Prostate gland (tissue), 2 donors: ENCODE measurements around the gene ADAMTS20. TPM values are rescaled to one million over a fixed set of nuclear protein-coding genes. Genes with fewer than 3 reads are reported as not detected.

Experiments used
- DNase-seq: peaks from one replicate; pipeline ENCODE4 v3.0.0-alpha.2; 2019; ENCODE audit warnings: low spot score
- H3K27ac ChIP-seq, 2 donors: fragments of 200-600 bp; sonication (generic); 2 replicates each; pipeline ENCODE4 v1.5.1; 2017 to 2019
- H3K27me3 ChIP-seq: fragments of 200-600 bp; sonication (generic); replicated peaks from 2 replicates; pipeline ENCODE4 v1.5.1; 2019; ENCODE audit not compliant: insufficient read depth
- H3K36me3 ChIP-seq, 2 donors: fragments of 200-600 bp; sonication (generic); 1 replicate in 1 of 2; 2 replicates in 1 of 2; pipeline versions ENCODE4 v1.5.1 to v1.8.1; 2017 to 2019
- H3K4me1 ChIP-seq: fragments of 200-600 bp; sonication (generic); replicated peaks from 2 replicates; pipeline ENCODE4 v1.5.1; 2019
- H3K4me3 ChIP-seq, 2 donors: fragments of 200-600 bp; sonication (generic); 2 replicates each; pipeline ENCODE4 v1.5.1; 2017 to 2019
- H3K9me3 ChIP-seq: fragments of 200-600 bp; sonication (generic); 2 replicates; pipeline ENCODE4 v1.5.1; 2017
- CTCF ChIP-seq, 4 experiments: fragments of 200-600 bp in 2 of 4; fragments of 450-650 bp in 2 of 4; sonication (generic) in 2 of 4; IDR thresholded peaks; 1 replicate in 3 of 4; 2 replicates in 1 of 4; pipeline ENCODE4 v1.5.1; 2016 to 2019; ENCODE audit warnings: antibody characterized with exemption in 4 of 4, mild to moderate bottlenecking in 2 of 4, moderate library complexity in 2 of 4
- POLR2A ChIP-seq: fragments of 450-650 bp; IDR thresholded peaks from one replicate; pipeline ENCODE4 v1.6.1; 2016; ENCODE audit warnings: antibody characterized with exemption, mild to moderate bottlenecking
- POLR2AphosphoS5 ChIP-seq: sonication (generic); formaldehyde crosslinking; IDR thresholded peaks from one replicate; pipeline ENCODE4 v1.6.1; 2017; ENCODE audit warnings: antibody characterized with exemption
- WGBS: methylation state at CpG from one replicate; pipeline ENCODE4 v1.1.5; 2018; 5-methylcytosine and 5-hydroxymethylcytosine counted together
- intact Hi-C: fragments of 100-400 bp; cut with DNase I; formaldehyde crosslinking; loops from one replicate; pipeline ENCODE4 v1.14.2; 2022
- total RNA-seq, 2 donors: library from RNA; depleted of rRNA; stranded (reverse); fragments of >200 nt; gene quantifications; one replicate each; pipeline ENCODE4 v1.1.0, GENCODE V29; 2016

The ADAMTS20 gene
- total RNA-seq, 2 donors from 2014 or later: 0.23 TPM; not detected in 1

GRCh38 chr12:43516045-43516444 lies 36.0 kb downstream of the ADAMTS20 start:
- intact Hi-C loops: no loop called here
- no peak for DNase-seq

GRCh38 chr12:43501703-43502102 lies 50.3 kb downstream of the ADAMTS20 start:
- intact Hi-C loops: no loop called here
- no peaks in the 10 kb centered on the region for H3K4me1 ChIP-seq
- H3K36me3 ChIP-seq: no peaks in the 10 kb centered on the region
- no peaks in the 10 kb centered on the region for H3K27me3 ChIP-seq
- 65% methylated on average over 2 of the region's 2 CpGs for WGBS
- H3K9me3 ChIP-seq: no peaks in the 10 kb centered on the region
- no peak overlapping the region for H3K27ac ChIP-seq
- H3K4me3 ChIP-seq: no peak overlapping the region
- no peak for TF ChIP-seq CTCF (IDR thresholded peaks at IDR 0.05)
- TF ChIP-seq POLR2AphosphoS5: no peak
- TF ChIP-seq POLR2A: no peak
- no peak for DNase-seq

More at GRCh38 chr12:43516045-43516444, 36.0 kb downstream of the ADAMTS20 start:
- H3K4me1 ChIP-seq: no peaks in the 10 kb centered on the region
- no peaks in the 10 kb centered on the region for H3K27me3 ChIP-seq
- WGBS: 60% methylated on average over 3 of the region's 3 CpGs
- no peak overlapping the region for H3K4me3 ChIP-seq
- no peak overlapping the region for H3K27ac ChIP-seq
- no peaks in the 10 kb centered on the region for H3K9me3 ChIP-seq
- no peaks in the 10 kb centered on the region for H3K36me3 ChIP-seq
- TF ChIP-seq POLR2AphosphoS5 (no peak), CTCF (IDR thresholded peaks at IDR 0.05) (no peak), POLR2A (no peak)

- no peak overlapping the region for H3K4me3 ChIP-seq
- H3K36me3 ChIP-seq: no peaks in the 10 kb centered on the region
- intact Hi-C loops: no loop called here
- no peak overlapping the region for H3K27ac ChIP-seq
- no peaks in the 10 kb centered on the region for H3K4me1 ChIP-seq
- WGBS: 83% methylated on average over 2 of the region's 2 CpGs
- no peak for DNase-seq
- H3K9me3 ChIP-seq: no peaks in the 10 kb centered on the region
- TF ChIP-seq POLR2AphosphoS5: no peak
- no peak for TF ChIP-seq CTCF (IDR thresholded peaks at IDR 0.05)
- TF ChIP-seq POLR2A: no peak
- H3K27me3 ChIP-seq: no peaks in the 10 kb centered on the region
Measured at GRCh38 chr12:43493261-43493797, 58.7 kb downstream of the ADAMTS20 start.

- 86% methylated on average over 3 of the region's 3 CpGs for WGBS
- TF ChIP-seq POLR2A (no peak), CTCF (IDR thresholded peaks at IDR 0.05) (no peak), POLR2AphosphoS5 (no peak)
- Histone ChIP-seq H3K27me3 (no peaks in the 10 kb centered on the region), H3K4me3 (no peak overlapping the region), H3K36me3 (no peaks in the 10 kb centered on the region), H3K27ac (no peak overlapping the region), H3K4me1 (no peaks in the 10 kb centered on the region), H3K9me3 (no peaks in the 10 kb centered on the region)
- no peak for DNase-seq
- intact Hi-C loops: no loop called here
Measured at GRCh38 chr12:43482311-43483085, 69.5 kb downstream of the ADAMTS20 start.

GRCh38 chr12:43480591-43480990 lies 71.4 kb downstream of the ADAMTS20 start:
- intact Hi-C loops: no loop called here
- Histone ChIP-seq H3K36me3 (no peaks in the 10 kb centered on the region), H3K27ac (no peak overlapping the region), H3K27me3 (no peaks in the 10 kb centered on the region), H3K9me3 (no peaks in the 10 kb centered on the region), H3K4me1 (no peaks in the 10 kb centered on the region), H3K4me3 (no peak overlapping the region)
- 80% methylated on average over 3 of the region's 3 CpGs for WGBS
- no peak for DNase-seq
- no peak for TF ChIP-seq CTCF (IDR thresholded peaks at IDR 0.05)
- no peak for TF ChIP-seq POLR2AphosphoS5
- TF ChIP-seq POLR2A: no peak
